Heart left ventricle (tissue), 13 donors: ENCODE results near the gene FAM184A.

Experiments
- CTCF ChIP-seq, 12 donors: fragments of 200-600 bp; sonication (generic) in 4 of 12; IDR thresholded peaks; one replicate each; pipeline versions ENCODE4 v1.5.0 to v1.8.0; 2018 to 2022; ENCODE audit warnings: antibody characterized with exemption in 12 of 12, mild to moderate bottlenecking in 5 of 12
- POLR2A ChIP-seq, 2 donors: fragments of 450-650 bp; IDR thresholded peaks; one replicate each; pipeline ENCODE4 v1.6.1; 2017; ENCODE audit warnings: antibody characterized with exemption in 2 of 2, mild to moderate bottlenecking in 2 of 2, moderate library complexity in 2 of 2
- donor health status: ischemic (EF 13 %, LVEDD 7.1; RV severe dilation, severe dysfunction).
- donor health status: DM: no; HTN: yes; CAD: no.
- donor health status: DM: no; HTN: no; CAD: no.
- donor health status: ischemic (EF 25% LVEDD 6.9; RV normal size, moderate dysfunction).
- donor health status: ischemic (EF 25% LVEDD 5.7; RV mildly dilated, moderate dysfunction).
- donor health status: ischemic (EF 35%, LVEDD 5.7; RV mildly dilated, moderate dysfunction).
- donor health status: nonischemic (EF 11% LVEDD 7.7; RV severe dilation, severe dysfunction).
- donor health status: DM: yes; HTN: yes; CAD: no.
- donor health status: PGD.
- donor health status: ischemic (EF 29% LVEDD 5.4; RV normal size, mild dysfunction).
- donor health status: nonischemic (EF 23%, LVEDD 6.1; RV moderate dilation, normal function).

- TF ChIP-seq POLR2A (IDR thresholded peaks at IDR 0.05), result no peak
- no peak for TF ChIP-seq CTCF (IDR thresholded peaks at IDR 0.05)
Observed at GRCh38 chr6:118918329-118918725, 160.1 kb downstream of the FAM184A start.
